CD4-positive, alpha-beta T cell treated with Interleukin-15 for 4 hours (primary cell): Measurements from ENCODE around the gene CEBPA.

Experiments
- DNase-seq: peaks from one replicate; pipeline ENCODE4 v3.0.0-alpha.2; 2020; ENCODE audit warnings: low spot score

Gene CEBPA

DNA sequence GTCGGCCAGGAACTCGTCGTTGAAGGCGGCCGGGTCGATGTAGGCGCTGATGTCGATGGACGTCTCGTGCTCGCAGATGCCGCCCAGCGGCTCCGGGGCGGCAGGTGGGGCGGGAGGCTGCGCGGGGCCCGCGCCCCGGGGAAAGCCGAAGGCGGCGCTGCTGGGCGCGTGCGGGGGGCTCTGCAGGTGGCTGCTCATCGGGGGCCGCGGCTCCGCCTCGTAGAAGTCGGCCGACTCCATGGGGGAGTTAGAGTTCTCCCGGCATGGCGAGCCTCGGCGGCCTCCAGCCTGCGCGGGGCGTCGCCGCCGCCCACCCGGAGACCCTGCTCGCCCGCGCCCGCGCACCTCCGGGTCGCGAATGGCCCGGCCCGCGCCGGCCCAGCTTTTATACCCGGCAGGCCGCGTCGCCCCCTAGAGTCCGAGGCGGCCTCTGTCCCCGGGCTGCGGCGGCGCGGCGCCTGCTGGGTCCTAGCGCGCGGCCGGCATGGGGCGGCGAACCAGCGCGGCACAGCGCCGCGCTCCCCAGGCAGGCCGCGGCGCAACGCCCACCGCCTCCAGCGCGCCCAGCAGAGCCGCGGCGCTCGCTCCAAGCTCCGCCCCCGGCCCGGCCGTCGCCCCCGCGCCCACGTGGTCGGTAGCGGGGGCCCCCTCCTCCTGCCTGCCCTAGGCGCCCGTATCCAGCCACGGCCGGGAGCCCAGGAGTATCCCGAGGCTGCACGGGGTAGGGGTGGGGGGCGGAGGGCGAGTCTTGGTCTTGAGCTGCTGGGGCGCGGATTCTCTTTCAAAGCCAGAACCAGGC is at the start of gene CEBPA:
CEBPA (minus strand) TSS at position 360 of the 799 bp plus-strand sequence; CDS start at position 240, 120 bp downstream.
- peak; percentile 71 for DNase-seq

GRCh38 chr19:33350538-33351309 is 48.4 kb upstream of the CEBPA start:
- no peak for DNase-seq

- no peak for DNase-seq
Measured at GRCh38 chr19:33349319-33350289, 47.3 kb upstream of the CEBPA start.

DNA sequence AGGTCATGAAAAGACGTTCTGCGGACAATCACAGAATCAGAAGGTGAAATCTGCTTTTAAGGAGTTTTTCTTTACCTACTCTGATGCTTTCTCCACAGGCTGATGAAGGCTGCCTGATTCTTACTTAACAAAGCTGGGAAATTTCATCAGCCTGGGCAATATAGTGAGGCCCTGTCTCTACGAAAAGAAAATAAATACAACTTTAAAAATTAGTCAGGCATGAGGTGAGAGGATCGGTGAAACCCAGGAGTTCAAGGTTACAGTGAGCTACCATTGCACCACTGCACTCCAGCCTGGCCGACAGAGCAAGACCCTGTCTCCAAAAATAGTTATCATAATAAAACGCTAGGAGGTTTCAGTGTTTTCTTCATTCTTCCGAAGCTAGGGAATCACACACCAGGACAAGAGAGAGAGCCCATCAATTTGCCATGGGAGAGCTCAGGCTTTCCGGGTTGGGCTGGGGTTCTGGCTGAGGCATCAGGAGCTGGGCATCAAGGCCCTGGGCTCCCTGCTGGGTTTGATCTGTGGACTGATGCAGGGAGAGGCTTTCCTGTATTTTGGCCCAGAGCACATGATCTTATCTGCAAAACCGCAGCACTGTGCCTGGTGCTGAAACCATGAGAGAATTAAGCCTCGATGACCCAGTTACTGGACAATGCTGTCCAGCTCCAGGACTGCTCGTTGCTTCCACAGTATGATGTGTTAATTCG is 46.1 kb upstream of the CEBPA start:
- DNase-seq = no peak

- no peak for DNase-seq
Measured at GRCh38 chr19:33347300-33347699, 45.0 kb upstream of the CEBPA start.

- DNase-seq = no peak
Measured at GRCh38 chr19:33346665-33347064, 44.3 kb upstream of the CEBPA start.

- no peak for DNase-seq
Measured at GRCh38 chr19:33345163-33345562, 42.8 kb upstream of the CEBPA start.

DNA sequence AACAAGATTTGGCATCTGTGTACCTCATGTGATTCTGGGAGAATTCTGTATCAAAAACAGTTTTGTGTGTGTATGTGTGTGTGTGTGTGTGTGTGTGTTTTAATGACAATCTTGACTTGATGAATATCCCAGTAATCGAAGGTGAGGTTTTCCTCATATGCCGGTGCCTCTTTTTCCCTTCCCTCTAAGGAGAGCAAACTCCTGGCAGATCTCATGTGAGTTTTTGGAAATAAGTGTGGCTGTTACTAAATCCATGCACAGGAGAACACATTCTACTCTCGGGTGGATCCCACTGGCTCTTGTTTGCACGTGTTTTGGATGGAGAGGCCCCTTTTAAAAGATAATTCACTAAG is 42.2 kb upstream of the CEBPA start:
- DNase-seq = no peak

- no peak for DNase-seq
Measured at GRCh38 chr19:33343859-33344572, 41.7 kb upstream of the CEBPA start.

DNA sequence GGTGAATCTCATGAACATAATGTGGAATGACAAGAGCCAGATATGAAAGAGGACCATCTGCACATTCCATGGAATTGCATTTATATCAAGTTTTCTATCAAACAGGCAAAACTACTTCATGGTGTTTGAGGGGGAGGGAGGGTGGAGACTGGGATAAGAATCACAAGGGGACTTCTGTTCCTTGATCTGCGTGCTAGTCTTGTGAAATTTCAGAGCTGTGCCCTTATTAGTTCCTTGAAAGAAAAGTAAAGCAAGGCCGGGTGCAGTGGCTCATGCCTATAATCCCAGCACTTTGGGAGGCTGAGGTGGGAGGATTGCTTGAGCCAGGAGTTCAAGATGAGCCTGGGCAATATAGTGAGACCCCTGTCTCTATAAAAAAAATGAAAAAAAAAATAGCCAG is 41.0 kb upstream of the CEBPA start:
- no peak for DNase-seq

DNA sequence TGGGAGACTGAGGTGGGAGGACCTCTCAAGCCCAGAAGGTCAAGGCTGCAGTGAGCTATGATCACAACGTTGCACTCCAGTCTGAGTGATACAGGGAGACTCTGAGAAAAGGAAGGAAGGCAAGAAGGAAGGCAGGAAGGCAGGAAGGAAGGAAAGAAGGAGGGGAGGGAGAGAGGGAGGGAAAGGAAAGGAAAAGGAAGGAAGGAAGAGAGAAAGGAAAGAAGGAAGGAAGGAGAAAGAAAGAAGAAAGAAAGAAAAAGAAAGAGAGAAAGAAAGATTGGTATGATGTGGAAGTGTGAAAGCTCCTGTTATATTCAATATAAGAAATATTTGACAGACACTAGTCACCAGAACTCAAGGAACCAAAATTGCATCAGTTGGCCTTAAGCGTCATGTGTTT is 38.7 kb upstream of the CEBPA start:
- DNase-seq = no peak

DNA sequence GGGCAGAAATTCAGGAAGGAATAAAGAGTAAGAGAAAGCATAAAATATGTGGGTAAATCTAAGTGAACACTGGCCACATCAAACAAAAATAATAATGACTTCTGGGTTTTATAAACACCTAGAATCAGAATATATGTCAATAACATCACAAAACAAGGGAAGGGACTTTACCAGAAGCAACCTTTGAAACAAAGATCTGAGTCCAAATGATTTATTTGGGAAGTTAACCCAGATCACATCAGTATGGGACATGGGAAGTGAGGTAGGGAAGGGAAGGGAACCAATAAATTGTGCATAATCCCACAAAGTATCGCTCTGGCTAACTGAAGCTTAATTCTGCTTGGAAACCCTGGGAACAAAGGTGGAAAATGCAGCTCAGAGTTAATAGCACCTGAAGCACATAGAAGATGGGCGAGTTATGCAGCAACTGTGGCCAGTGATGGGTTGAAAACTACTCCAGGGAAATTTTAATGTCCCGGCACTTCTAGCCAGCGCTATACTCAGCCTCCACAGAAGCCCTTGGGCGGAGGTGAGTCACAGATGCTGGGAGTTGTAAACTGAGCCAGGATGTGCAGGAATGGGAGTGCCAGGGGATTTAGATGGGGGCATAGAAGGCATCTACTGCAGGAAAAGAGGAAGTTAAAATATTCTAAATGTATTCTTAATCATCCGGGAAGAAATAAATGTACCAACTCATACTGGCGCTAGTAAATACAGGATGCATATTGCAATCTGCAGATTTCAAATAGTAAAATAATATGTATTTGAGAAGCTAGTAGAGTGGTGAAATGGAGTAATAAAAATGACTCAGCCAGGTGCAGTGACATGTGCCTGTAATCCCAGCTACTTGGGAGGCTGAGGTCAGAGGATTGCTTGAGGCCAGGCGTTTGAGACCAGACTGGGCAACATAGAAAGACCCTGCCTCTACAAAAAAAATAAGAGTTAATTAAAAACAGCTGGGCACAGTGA is 37.0 kb upstream of the CEBPA start:
- no peak for DNase-seq

DNA sequence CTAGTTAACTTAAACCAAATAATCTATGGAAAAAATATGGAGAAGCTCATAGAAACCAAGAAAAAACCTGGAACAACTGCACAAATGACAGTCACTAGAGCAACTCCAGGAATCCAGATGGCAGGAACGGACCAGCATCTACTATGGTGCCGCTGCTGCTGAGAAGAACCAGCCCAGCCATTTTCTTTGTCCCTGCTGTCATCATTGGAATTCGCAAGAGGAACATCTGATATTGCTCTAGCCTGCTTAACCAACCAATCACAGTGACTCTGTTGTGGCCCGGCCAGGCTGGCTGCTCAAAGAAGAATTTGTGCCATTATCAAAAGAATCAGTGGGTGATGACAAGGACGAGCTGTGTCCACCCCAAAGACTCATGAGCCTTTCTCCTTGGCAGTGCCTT is 33.1 kb upstream of the CEBPA start:
- no peak for DNase-seq

DNA sequence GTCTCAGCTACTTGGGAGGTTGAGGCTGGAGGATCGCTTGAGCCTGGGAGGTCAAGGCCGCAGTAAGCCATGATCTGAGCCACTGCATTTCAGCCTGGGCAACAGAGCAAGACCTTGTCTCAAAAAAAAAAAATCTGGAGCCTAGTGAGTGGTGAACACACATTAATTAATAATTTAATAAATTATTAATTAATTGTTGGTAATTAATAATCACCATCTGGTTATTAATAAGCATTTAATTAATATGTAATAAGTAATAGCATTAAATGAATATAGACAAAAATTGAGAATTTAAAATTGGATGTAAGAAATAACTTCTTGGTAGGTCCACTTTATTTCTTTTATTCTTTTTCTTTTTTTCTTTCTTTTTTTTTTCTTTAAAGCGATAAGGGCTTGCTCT is 31.9 kb upstream of the CEBPA start:
- DNase-seq = no peak

DNA sequence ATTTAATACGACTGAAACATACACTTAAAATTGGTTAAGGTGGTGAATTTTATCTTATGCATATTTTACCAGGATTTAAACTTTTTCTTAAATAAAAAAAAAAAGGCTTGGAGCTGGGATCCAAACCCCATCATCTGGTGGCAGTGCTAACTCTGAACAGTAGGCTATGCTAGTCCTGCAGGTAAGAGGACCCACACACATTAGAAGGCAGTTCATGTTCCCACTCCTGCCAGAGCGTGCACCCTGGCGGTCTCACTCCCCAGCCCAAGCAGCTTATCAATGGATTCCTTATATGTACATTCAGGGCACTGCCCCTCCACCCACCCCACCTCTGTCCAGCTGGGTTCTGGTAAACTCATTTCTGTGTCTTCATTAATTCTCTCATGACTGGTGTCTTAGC is 31.3 kb upstream of the CEBPA start:
- DNase-seq = no peak

DNA sequence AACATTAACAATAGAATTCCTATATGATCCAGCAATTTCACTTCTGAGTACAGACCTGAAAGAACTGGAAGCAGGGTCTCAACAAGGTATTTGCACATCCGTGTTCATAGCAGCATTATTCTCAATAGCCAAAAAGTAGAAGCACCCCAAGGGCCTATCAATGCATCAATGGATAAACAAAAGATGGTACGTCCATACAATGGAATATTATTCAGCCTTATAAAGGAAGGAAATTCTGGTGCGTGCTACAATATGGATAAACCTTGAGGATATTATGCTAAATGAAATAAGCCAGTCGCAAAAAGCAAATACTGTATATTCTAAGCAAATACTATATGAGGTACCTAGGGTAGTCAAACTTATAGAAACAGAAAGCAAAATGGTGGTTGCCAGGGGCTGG is 30.8 kb upstream of the CEBPA start:
- DNase-seq = no peak

DNA sequence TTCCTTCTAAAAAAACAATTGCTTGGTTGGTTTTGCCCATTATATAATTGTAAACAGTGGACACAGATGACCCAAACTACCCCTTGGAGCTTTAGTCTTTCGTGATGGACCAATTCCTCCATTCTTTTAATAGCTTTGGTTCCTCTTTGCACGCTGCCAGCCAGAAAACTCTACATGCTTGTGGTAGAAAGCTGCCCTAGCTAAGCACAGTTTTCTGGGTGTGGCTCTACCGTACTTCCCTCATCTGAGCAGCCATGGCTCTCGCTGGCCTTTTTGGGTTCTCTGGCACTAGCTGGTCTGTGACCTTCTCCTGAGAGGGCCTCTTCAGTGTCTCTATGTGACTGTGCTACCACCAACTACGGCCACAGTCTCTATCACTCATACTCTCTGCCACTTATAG is 29.9 kb upstream of the CEBPA start:
- peak; percentile 3 for DNase-seq

GRCh38 chr19:33329736-33330135 is 27.4 kb upstream of the CEBPA start:
- DNase-seq = no peak

- no peak for DNase-seq
Measured at GRCh38 chr19:33329060-33329459, 26.7 kb upstream of the CEBPA start.

GRCh38 chr19:33325920-33326319 is 23.6 kb upstream of the CEBPA start:
- no peak for DNase-seq
